Glutamatergic neuron (in vitro differentiated cells): ENCODE data around the gene COG6. TPM values are rescaled to one million over a fixed set of nuclear protein-coding genes. Genes with fewer than 3 reads are reported as not detected.

Experiments used
- DNase-seq: peaks from one replicate; pipeline ENCODE4 v3.0.0; 2022
- H3K27ac Mint-ChIP-seq: one replicate; pipeline ENCODE4 v1.8.0; 2020; ENCODE audit warnings: mild to moderate bottlenecking, mixed read lengths, inconsistent platforms; ENCODE audit not compliant: unreplicated experiment
- H3K27me3 Mint-ChIP-seq: one replicate; pipeline ENCODE4 v1.8.0; 2020; ENCODE audit warnings: mild to moderate bottlenecking, moderate library complexity, mixed read lengths, inconsistent platforms; ENCODE audit not compliant: unreplicated experiment
- H3K36me3 Mint-ChIP-seq: one replicate; pipeline ENCODE4 v1.8.0; 2020; ENCODE audit warnings: mild to moderate bottlenecking, mixed read lengths, inconsistent platforms; ENCODE audit not compliant: unreplicated experiment
- H3K4me1 Mint-ChIP-seq: one replicate; pipeline ENCODE4 v1.8.0; 2020; ENCODE audit warnings: mild to moderate bottlenecking, low read depth, mixed read lengths, inconsistent platforms; ENCODE audit not compliant: unreplicated experiment
- H3K4me3 Mint-ChIP-seq: one replicate; pipeline ENCODE4 v1.8.0; 2020; ENCODE audit warnings: mild to moderate bottlenecking, mixed read lengths, inconsistent platforms; ENCODE audit not compliant: unreplicated experiment
- H3K9me3 Mint-ChIP-seq: one replicate; pipeline ENCODE4 v1.8.0; 2020; ENCODE audit warnings: mild to moderate bottlenecking, moderate library complexity, mixed read lengths, inconsistent platforms; ENCODE audit not compliant: unreplicated experiment
- CTCF ChIP-seq: fragments of 200-600 bp; sonication (generic); IDR thresholded peaks from one replicate; pipeline ENCODE4 v1.5.0; 2021; ENCODE audit not compliant: partially characterized antibody, unreplicated experiment
- total RNA-seq: library from RNA; stranded (reverse); fragmentation: NEBNext Ultra II Directional; extraction: Animal tissue kit (Norgen Biotek cat#: 25700); gene quantifications from one replicate; pipeline ENCODE4 v1.2.1, GENCODE V29; 2021; ENCODE audit not compliant: unreplicated experiment

COG6 gene
- total RNA-seq, 1 donor from 2014 or later, result 25.5 TPM

GRCh38 chr13:39737047-39737446 lies 81.6 kb downstream of the COG6 start:
- Mint-ChIP-seq H3K36me3 (peaks cover 13% of the 10 kb centered on the region), H3K27ac (no peak overlapping the region), H3K4me1 (no peaks in the 10 kb centered on the region), H3K27me3 (peaks cover 3% of the 10 kb centered on the region), H3K4me3 (no peak overlapping the region), H3K9me3 (no peaks in the 10 kb centered on the region)
- no peak for TF ChIP-seq CTCF
- no peak for DNase-seq

DNA sequence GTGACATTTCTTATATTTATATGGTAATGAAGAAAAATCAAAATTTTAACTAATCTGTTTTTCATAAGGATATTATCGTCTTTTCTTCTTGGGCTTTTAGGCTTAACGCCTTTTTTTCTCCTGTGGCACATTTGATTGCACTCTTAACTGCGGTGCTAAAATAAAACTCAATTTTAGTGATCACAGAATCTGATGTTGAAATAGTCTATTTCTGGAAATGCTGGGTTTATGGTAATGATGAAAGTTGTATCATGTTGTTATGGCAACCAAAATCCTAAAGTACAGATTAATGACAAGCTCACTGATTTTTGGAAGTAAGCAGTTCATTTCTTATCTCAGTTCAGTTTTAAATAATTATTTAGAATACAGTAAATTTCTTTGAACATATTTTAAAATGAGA lies 85.3 kb downstream of the COG6 start:
- no peak overlapping the region for H3K4me3 Mint-ChIP-seq
- H3K27ac Mint-ChIP-seq, result no peak overlapping the region
- H3K9me3 Mint-ChIP-seq, result no peaks in the 10 kb centered on the region
- no peak for DNase-seq
- TF ChIP-seq CTCF, result no peak
- H3K36me3 Mint-ChIP-seq, result peaks cover 13% of the 10 kb centered on the region
- H3K27me3 Mint-ChIP-seq, result peaks cover 3% of the 10 kb centered on the region
- no peaks in the 10 kb centered on the region for H3K4me1 Mint-ChIP-seq

DNA sequence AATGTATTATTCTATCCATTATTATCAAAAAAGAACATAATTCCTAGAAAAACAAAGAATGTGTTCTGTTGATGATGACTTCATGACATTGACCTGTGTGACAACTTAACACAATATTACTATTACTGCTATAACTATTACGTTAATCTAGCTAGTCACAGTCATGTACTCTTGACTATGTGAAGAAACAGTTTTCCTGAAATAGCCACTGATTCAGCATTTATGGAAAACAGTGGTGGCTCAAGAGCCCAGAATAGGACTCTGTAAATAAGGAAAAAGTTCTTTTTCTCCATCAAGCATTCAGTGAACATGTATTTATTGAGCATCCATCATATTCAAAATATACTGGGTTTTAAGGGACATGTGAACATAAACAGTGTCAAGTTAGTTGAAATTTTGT lies 93.5 kb downstream of the COG6 start:
- no peak overlapping the region for H3K27ac Mint-ChIP-seq
- peaks cover 4% of the 10 kb centered on the region for H3K36me3 Mint-ChIP-seq
- no peaks in the 10 kb centered on the region for H3K9me3 Mint-ChIP-seq

DNA sequence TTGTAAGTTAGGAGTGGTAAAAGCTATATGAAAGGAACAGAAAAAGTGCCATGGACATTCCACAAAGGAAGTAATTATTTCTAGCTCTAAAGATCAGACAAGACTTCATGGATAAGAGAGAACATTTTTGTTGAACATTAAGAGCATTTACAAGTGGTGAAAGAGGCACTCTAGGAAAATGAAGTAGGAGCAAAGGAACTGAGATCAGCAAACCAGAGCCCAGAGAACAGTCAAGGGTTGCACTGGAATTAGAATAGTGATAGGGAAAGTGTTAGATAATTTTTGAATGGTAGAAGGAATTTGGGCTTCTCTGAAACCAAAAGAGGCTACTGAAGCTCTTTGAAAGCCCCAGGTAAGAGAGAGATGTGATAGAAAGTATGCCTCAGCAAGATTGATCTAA lies 94.1 kb downstream of the COG6 start:
- H3K4me3 Mint-ChIP-seq, result no peak overlapping the region
- H3K9me3 Mint-ChIP-seq, result no peaks in the 10 kb centered on the region
- DNase-seq, result no peak
- no peak overlapping the region for H3K27ac Mint-ChIP-seq
- peaks cover 4% of the 10 kb centered on the region for H3K36me3 Mint-ChIP-seq
- H3K27me3 Mint-ChIP-seq, result no peaks in the 10 kb centered on the region
- no peak for TF ChIP-seq CTCF
- no peaks in the 10 kb centered on the region for H3K4me1 Mint-ChIP-seq

More for the DNA sequence above, 93.5 kb downstream of the COG6 start:
- TF ChIP-seq CTCF, result no peak
- Mint-ChIP-seq H3K27me3 (no peaks in the 10 kb centered on the region), H3K4me3 (no peak overlapping the region), H3K4me1 (no peaks in the 10 kb centered on the region)
- no peak for DNase-seq

GRCh38 chr13:39751805-39752204 lies 96.3 kb downstream of the COG6 start:
- no peak overlapping the region for H3K4me3 Mint-ChIP-seq
- DNase-seq, result no peak
- no peaks in the 10 kb centered on the region for H3K9me3 Mint-ChIP-seq
- H3K27ac Mint-ChIP-seq, result no peak overlapping the region
- H3K4me1 Mint-ChIP-seq, result no peaks in the 10 kb centered on the region
- peaks cover 4% of the 10 kb centered on the region for H3K36me3 Mint-ChIP-seq
- TF ChIP-seq CTCF, result no peak
- no peaks in the 10 kb centered on the region for H3K27me3 Mint-ChIP-seq
